GM19099 (cell line): Measurements from ENCODE around the gene NUP98.

Experiments
- POLR2A ChIP-seq: IDR thresholded peaks from 3 replicates; pipeline ENCODE4 v1.6.1; 2011; ENCODE audit warnings: low read depth; ENCODE audit not compliant: insufficient read length; ENCODE audit errors: extremely low read depth

Gene NUP98

GRCh38 chr11:3831378-3832239, 34.3 kb upstream of the NUP98 start:
- TF ChIP-seq POLR2A: no peak

GRCh38 chr11:3830730-3831129, 33.4 kb upstream of the NUP98 start:
- no peak for TF ChIP-seq POLR2A

- no peak for TF ChIP-seq POLR2A
Observed at GRCh38 chr11:3830088-3830487, 32.7 kb upstream of the NUP98 start.

- no peak for TF ChIP-seq POLR2A
Observed at GRCh38 chr11:3827434-3828186, 30.3 kb upstream of the NUP98 start.

GRCh38 chr11:3826721-3827120, 29.4 kb upstream of the NUP98 start:
- TF ChIP-seq POLR2A: no peak

GRCh38 chr11:3825473-3826154, 28.3 kb upstream of the NUP98 start:
- TF ChIP-seq POLR2A: no peak

- no peak for TF ChIP-seq POLR2A
Observed at GRCh38 chr11:3824714-3825472, 27.5 kb upstream of the NUP98 start.

- no peak for TF ChIP-seq POLR2A
Observed at GRCh38 chr11:3823762-3824506, 26.6 kb upstream of the NUP98 start.

- TF ChIP-seq POLR2A: no peak
Observed at GRCh38 chr11:3823303-3823702, 25.9 kb upstream of the NUP98 start.

- TF ChIP-seq POLR2A: no peak
Observed at GRCh38 chr11:3822312-3822711, 25.0 kb upstream of the NUP98 start.

GRCh38 chr11:3820971-3821370, 23.6 kb upstream of the NUP98 start:
- no peak for TF ChIP-seq POLR2A

GRCh38 chr11:3817181-3817800, 19.9 kb upstream of the NUP98 start:
- TF ChIP-seq POLR2A: no peak

- no peak for TF ChIP-seq POLR2A
Observed at GRCh38 chr11:3816673-3817072, 19.3 kb upstream of the NUP98 start.

GRCh38 chr11:3815845-3816244, 18.5 kb upstream of the NUP98 start:
- TF ChIP-seq POLR2A: no peak
